ENCODE results near the gene CHIA.

Gene CHIA

DNA sequence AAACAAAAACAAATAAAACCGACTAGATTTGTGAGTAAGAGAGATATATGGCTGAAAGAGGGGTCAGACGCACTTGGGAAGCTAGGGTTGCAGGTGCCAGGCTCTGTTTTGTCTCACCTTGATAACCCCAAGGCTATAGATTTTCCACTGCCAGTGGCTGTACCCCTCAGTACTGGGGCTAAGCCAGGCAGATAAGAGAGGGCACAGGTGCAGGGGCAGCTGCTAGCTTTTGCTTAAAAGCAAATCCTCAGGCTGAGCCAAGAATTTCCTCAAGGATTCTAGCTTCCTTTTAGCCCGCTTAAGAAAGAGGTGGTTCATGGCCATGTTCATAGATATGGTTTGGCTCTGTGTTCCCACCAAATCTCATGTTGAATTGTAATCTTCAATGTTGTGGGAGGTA, 79.0 kb downstream of the CHIA start:
- DNase-seq, result no peak

Measured in activated naive CD4-positive, alpha-beta T cell treated with anti-CD3 and anti-CD28 coated beads, Interleukin-2, amount 50 U/mL, for 16 hours (primary cell).